H9 (cell line): ENCODE measurements around the gene FGD6. TPM values are rescaled to one million over a fixed set of nuclear protein-coding genes. Genes with fewer than 3 reads are reported as not detected.

Experiments used
- DNase-seq: peaks from one replicate; pipeline ENCODE4 v3.0.0-alpha.2; 2017
- H2AFZ ChIP-seq: one replicate; pipeline ENCODE4 v1.6.1; 2013; ENCODE audit warnings: mild to moderate bottlenecking, low read length, control low read depth, moderate library complexity
- H2AK5ac ChIP-seq: 2 replicates; pipeline ENCODE4 v1.6.1; 2013; ENCODE audit warnings: low read length, control low read depth, mixed read lengths; ENCODE audit not compliant: insufficient read length
- H2BK120ac ChIP-seq: one replicate; pipeline ENCODE4 v1.6.1; 2013; ENCODE audit warnings: low read depth, mild to moderate bottlenecking, low read length, control low read depth, inconsistent platforms; ENCODE audit not compliant: poor library complexity, severe bottlenecking
- H2BK12ac ChIP-seq: 2 replicates; pipeline ENCODE4 v1.6.1; 2013; ENCODE audit warnings: low read length, control low read depth, mixed read lengths, low read depth; ENCODE audit not compliant: insufficient read length
- H2BK15ac ChIP-seq: 2 replicates; pipeline ENCODE4 v1.6.1; 2013; ENCODE audit warnings: low read depth, low read length, control low read depth
- H2BK20ac ChIP-seq: one replicate; pipeline ENCODE4 v1.6.1; 2013; ENCODE audit warnings: low read depth, mild to moderate bottlenecking, low read length, control low read depth, inconsistent platforms; ENCODE audit not compliant: poor library complexity, severe bottlenecking
- H2BK5ac ChIP-seq: 2 replicates; pipeline ENCODE4 v1.6.1; 2013; ENCODE audit warnings: low read length, control low read depth, mixed read lengths; ENCODE audit not compliant: insufficient read length
- H3K14ac ChIP-seq: 2 replicates; pipeline ENCODE4 v1.6.1; 2013; ENCODE audit warnings: low read length, control low read depth; ENCODE audit not compliant: insufficient read depth
- H3K18ac ChIP-seq: 2 replicates; pipeline ENCODE4 v1.6.1; 2013; ENCODE audit warnings: low read depth, mild to moderate bottlenecking, mixed read lengths, low read length, control low read depth; ENCODE audit not compliant: insufficient read length
- H3K23ac ChIP-seq: 2 replicates; pipeline ENCODE4 v1.6.1; 2013; ENCODE audit warnings: low read length, control low read depth, mixed read lengths, low read depth; ENCODE audit not compliant: insufficient read length
- H3K23me2 ChIP-seq: 2 replicates; pipeline ENCODE4 v1.6.1; 2013; ENCODE audit warnings: low read depth, mild to moderate bottlenecking, mixed read lengths, low read length, control low read depth; ENCODE audit not compliant: insufficient read length, poor library complexity, severe bottlenecking
- H3K27ac ChIP-seq: 2 replicates; pipeline ENCODE4 v1.5.1; 2013; ENCODE audit warnings: low read length, control low read depth, mixed read lengths, low read depth; ENCODE audit not compliant: insufficient read length
- H3K27me3 ChIP-seq: 2 replicates; pipeline ENCODE4 v1.6.1; 2013; ENCODE audit warnings: low read length, control low read depth, inconsistent platforms; ENCODE audit not compliant: insufficient read depth
- H3K4ac ChIP-seq: 2 replicates; pipeline ENCODE4 v1.6.1; 2013; ENCODE audit warnings: low read depth, mild to moderate bottlenecking, control low read depth, inconsistent platforms, low read length, moderate library complexity
- H3K4me1 ChIP-seq: 2 replicates; pipeline ENCODE4 v1.6.1; 2013; ENCODE audit warnings: low read length, control low read depth, inconsistent platforms; ENCODE audit not compliant: insufficient read depth
- H3K4me2 ChIP-seq: 2 replicates; pipeline ENCODE4 v1.6.1; 2013; ENCODE audit warnings: low read length, control low read depth, mixed read lengths; ENCODE audit not compliant: insufficient read length, insufficient read depth
- H3K56ac ChIP-seq: 2 replicates; pipeline ENCODE4 v1.6.1; 2013; ENCODE audit warnings: low read depth, mild to moderate bottlenecking, mixed read lengths, low read length, control low read depth; ENCODE audit not compliant: insufficient read length
- H3K79me1 ChIP-seq: 2 replicates; pipeline ENCODE4 v1.6.1; 2013; ENCODE audit warnings: low read depth, mild to moderate bottlenecking, moderate library complexity, low read length, control low read depth, inconsistent platforms; ENCODE audit not compliant: insufficient read depth, poor library complexity, severe bottlenecking
- H3K79me2 ChIP-seq: 2 replicates; pipeline ENCODE4 v1.6.1; 2013; ENCODE audit warnings: low read length, control low read depth, inconsistent platforms; ENCODE audit not compliant: insufficient read depth
- H3K9ac ChIP-seq: 2 replicates; pipeline ENCODE4 v1.6.1; 2013; ENCODE audit warnings: low read length, control low read depth, mixed read lengths; ENCODE audit not compliant: insufficient read length; ENCODE audit errors: extremely low read depth
- H3K9me3 ChIP-seq: one replicate; pipeline ENCODE4 v1.6.1; 2013; ENCODE audit warnings: low read depth, low read length, inconsistent platforms; ENCODE audit not compliant: control insufficient read depth
- H3T11ph ChIP-seq: one replicate; pipeline ENCODE4 v1.6.1; 2013; ENCODE audit warnings: mild to moderate bottlenecking, low read length, control low read depth, inconsistent platforms
- H4K20me1 ChIP-seq: one replicate; pipeline ENCODE4 v1.6.1; 2013; ENCODE audit not compliant: control insufficient read depth, insufficient read length, insufficient read depth
- H4K5ac ChIP-seq: 2 replicates; pipeline ENCODE4 v1.6.1; 2013; ENCODE audit warnings: low read depth, mild to moderate bottlenecking, mixed read lengths, low read length, control low read depth; ENCODE audit not compliant: insufficient read length
- H4K8ac ChIP-seq: replicated peaks from 2 replicates; pipeline ENCODE4 v1.6.1; 2013; ENCODE audit warnings: low read length, control low read depth, mixed read lengths, low read depth; ENCODE audit not compliant: insufficient read length
- H4K91ac ChIP-seq: 2 replicates; pipeline ENCODE4 v1.6.1; 2013; ENCODE audit warnings: low read depth, mild to moderate bottlenecking, moderate library complexity, mixed read lengths, low read length, control low read depth; ENCODE audit not compliant: insufficient read length
- H3K27ac Mint-ChIP-seq, 3 experiments: 2 replicates in 2 of 3; 3 replicates in 1 of 3; pipeline ENCODE4 v1.8.0; 2020 to 2021; ENCODE audit warnings: mixed read lengths in 3 of 3, mild to moderate bottlenecking in 1 of 3, moderate library complexity in 1 of 3
- H3K27me3 Mint-ChIP-seq: 2 replicates; pipeline ENCODE4 v1.8.0; 2021; ENCODE audit warnings: low read depth, mild to moderate bottlenecking, moderate library complexity, mixed read lengths
- H3K36me3 Mint-ChIP-seq, 3 experiments: 2 replicates in 2 of 3; 3 replicates in 1 of 3; pipeline ENCODE4 v1.8.0; 2020 to 2021; ENCODE audit warnings: low read depth in 3 of 3, mixed read lengths in 3 of 3; ENCODE audit not compliant: insufficient read depth in 1 of 3
- H3K4me1 Mint-ChIP-seq, 2 experiments: 2 replicates each; pipeline ENCODE4 v1.8.0; 2020; ENCODE audit warnings: mixed read lengths in 2 of 2
- H3K4me3 Mint-ChIP-seq, 2 experiments: 2 replicates in 1 of 2; 3 replicates in 1 of 2; pipeline ENCODE4 v1.8.0; 2020 to 2021; ENCODE audit warnings: mild to moderate bottlenecking in 2 of 2, mixed read lengths in 2 of 2, moderate library complexity in 1 of 2
- H3K9me3 Mint-ChIP-seq, 2 experiments: 2 replicates in 1 of 2; 3 replicates in 1 of 2; pipeline ENCODE4 v1.8.0; 2020; ENCODE audit warnings: mild to moderate bottlenecking in 2 of 2, mixed read lengths in 2 of 2, moderate library complexity in 1 of 2
- CTCF ChIP-seq: fragments of 200-600 bp; sonication (generic); conservative IDR thresholded peaks from 3 replicates; pipeline ENCODE4 v1.8.0; 2021; ENCODE audit warnings: antibody characterized with exemption, mild to moderate bottlenecking
- WGBS: extraction: QIAGEN DNeasy Blood & Tissue Kit; methylation state at CpG from one replicate; pipeline ENCODE4 v1.1.7; 2013; ENCODE audit warnings: missing lambda C conversion rate, low lambda C conversion rate, mixed read lengths; ENCODE audit not compliant: insufficient read length; ENCODE audit errors: extremely low coverage; 5-methylcytosine and 5-hydroxymethylcytosine counted together
- total RNA-seq: library from RNA; stranded (reverse); gene quantifications from 2 replicates; pipeline ENCODE4 v1.2.1, GENCODE V29; 2021

FGD6 gene
- total RNA-seq, 1 experiment from 2014 or later = 39.5 TPM

- Mint-ChIP-seq H3K9me3 (peaks cover 0 to 5% of the 10 kb centered on the region in 2 experiments; a peak in 2 of 5 replicates), H3K4me3 (no peak overlapping the region), H3K27me3 (no peaks in the 10 kb centered on the region), H3K27ac (peak overlapping the region in 2 of 3 experiments; percentile 30 to 91; a peak in 5 of 7 replicates), H3K4me1 (peaks cover 19 to 23% of the 10 kb centered on the region in 2 experiments), H3K36me3 (peaks cover 3 to 35% (median 28%) of the 10 kb centered on the region in 3 experiments; a peak in 6 of 7 replicates)
- H4K5ac ChIP-seq = no peak overlapping the region
- H2BK5ac ChIP-seq = no peak overlapping the region
- H3K9ac ChIP-seq = no peak overlapping the region
- no peak for DNase-seq
- no peak overlapping the region for H2AK5ac ChIP-seq
- no peak overlapping the region for H3K4me2 ChIP-seq
- no peak overlapping the region for H3K18ac ChIP-seq
- no peak overlapping the region for H2BK120ac ChIP-seq
- no peak overlapping the region for H2BK20ac ChIP-seq
- no peaks in the 10 kb centered on the region for H3K79me1 ChIP-seq
- H3K14ac ChIP-seq = no peak overlapping the region
- H4K20me1 ChIP-seq = no peaks in the 10 kb centered on the region
- no peak overlapping the region for H2BK15ac ChIP-seq
- H3K9me3 ChIP-seq = no peaks in the 10 kb centered on the region
- H3K23me2 ChIP-seq = no peaks in the 10 kb centered on the region
- no peak overlapping the region for H3T11ph ChIP-seq
- no peaks in the 10 kb centered on the region for H3K4me1 ChIP-seq
- H3K56ac ChIP-seq = no peak overlapping the region
- H3K79me2 ChIP-seq = no peaks in the 10 kb centered on the region
- H3K27ac ChIP-seq = no peak overlapping the region
- no peak overlapping the region for H2AFZ ChIP-seq
- no peak overlapping the region for H3K23ac ChIP-seq
- WGBS = no CpG with 5 or more reads among the region's 3 CpGs
- H4K8ac ChIP-seq = no peak overlapping the region
- no peak for TF ChIP-seq CTCF
- no peak overlapping the region for H3K4ac ChIP-seq
- no peak overlapping the region for H4K91ac ChIP-seq
- H3K27me3 ChIP-seq = no peaks in the 10 kb centered on the region
- H2BK12ac ChIP-seq = no peak overlapping the region
These were observed 73.6 kb downstream of the FGD6 start for GRCh38 chr12:95143621-95144205.
